ENCODE measurements around the gene ATP11A.

The ATP11A gene

GRCh38 chr13:112894423-112894672, 204.5 kb downstream of the ATP11A start:
- no peaks in the 10 kb centered on the region for H3K27me3 ChIP-seq (ENCODE audit: insufficient read depth, low read depth)
- H3K4me1 ChIP-seq (ENCODE audit: low read depth, poor library complexity, severe bottlenecking): no peaks in the 10 kb centered on the region
- peak overlapping the region; percentile 30; the same call in 1 of the 2 replicates for H2AFZ ChIP-seq (ENCODE audit: low read depth)
- no peak for TF ChIP-seq CTCF (conservative IDR thresholded peaks at IDR 0.05; ENCODE audit: low read depth, low read length)
- no peak overlapping the region for H3K4me2 ChIP-seq
- H3K9ac ChIP-seq: no peak overlapping the region
- H3K79me2 ChIP-seq (ENCODE audit: insufficient read depth, low read depth): no peaks in the 10 kb centered on the region
- H3K4me3 ChIP-seq (IDR thresholded peaks at IDR 0.05; ENCODE audit: insufficient read depth, low read depth, low read length): no peak overlapping the region
- H3K27ac ChIP-seq: no peak overlapping the region
- H4K20me1 ChIP-seq (ENCODE audit: insufficient read depth): no peaks in the 10 kb centered on the region
- H3K36me3 ChIP-seq (ENCODE audit: insufficient read depth): no peaks in the 10 kb centered on the region

- Histone ChIP-seq H3K9ac (no peak overlapping the region), H4K20me1 (ENCODE audit: insufficient read depth) (no peaks in the 10 kb centered on the region), H3K4me1 (ENCODE audit: low read depth, poor library complexity, severe bottlenecking) (no peaks in the 10 kb centered on the region), H3K4me2 (no peak overlapping the region), H3K36me3 (ENCODE audit: insufficient read depth) (no peaks in the 10 kb centered on the region), H2AFZ (ENCODE audit: low read depth) (peak overlapping the region; percentile 30; the same call in 1 of the 2 replicates), H3K27ac (no peak overlapping the region), H3K79me2 (ENCODE audit: insufficient read depth, low read depth) (no peaks in the 10 kb centered on the region), H3K4me3 (IDR thresholded peaks at IDR 0.05; ENCODE audit: insufficient read depth, low read depth, low read length) (no peak overlapping the region), H3K27me3 (ENCODE audit: insufficient read depth, low read depth) (no peaks in the 10 kb centered on the region)
- TF ChIP-seq CTCF (conservative IDR thresholded peaks at IDR 0.05; ENCODE audit: low read depth, low read length): no peak
Measured at GRCh38 chr13:112894673-112895481, 205.0 kb downstream of the ATP11A start.

GRCh38 chr13:112895521-112896465, 206.0 kb downstream of the ATP11A start:
- Histone ChIP-seq H3K36me3 (ENCODE audit: insufficient read depth) (no peaks in the 10 kb centered on the region), H2AFZ (ENCODE audit: low read depth) (no peak overlapping the region), H3K4me3 (IDR thresholded peaks at IDR 0.05; ENCODE audit: insufficient read depth, low read depth, low read length) (no peak overlapping the region), H3K27ac (no peak overlapping the region), H4K20me1 (ENCODE audit: insufficient read depth) (no peaks in the 10 kb centered on the region), H3K79me2 (ENCODE audit: insufficient read depth, low read depth) (no peaks in the 10 kb centered on the region), H3K4me2 (no peak overlapping the region), H3K9ac (no peak overlapping the region), H3K27me3 (ENCODE audit: insufficient read depth, low read depth) (no peaks in the 10 kb centered on the region), H3K4me1 (ENCODE audit: low read depth, poor library complexity, severe bottlenecking) (no peaks in the 10 kb centered on the region)
- TF ChIP-seq CTCF (conservative IDR thresholded peaks at IDR 0.05; ENCODE audit: low read depth, low read length): no peak

- no peak for TF ChIP-seq CTCF (conservative IDR thresholded peaks at IDR 0.05; ENCODE audit: low read depth, low read length)
- no peak overlapping the region for H3K4me2 ChIP-seq
- H3K4me3 ChIP-seq (IDR thresholded peaks at IDR 0.05; ENCODE audit: insufficient read depth, low read depth, low read length): no peak overlapping the region
- H3K4me1 ChIP-seq (ENCODE audit: low read depth, poor library complexity, severe bottlenecking): no peaks in the 10 kb centered on the region
- H3K79me2 ChIP-seq (ENCODE audit: insufficient read depth, low read depth): no peaks in the 10 kb centered on the region
- no peaks in the 10 kb centered on the region for H3K27me3 ChIP-seq (ENCODE audit: insufficient read depth, low read depth)
- no peaks in the 10 kb centered on the region for H4K20me1 ChIP-seq (ENCODE audit: insufficient read depth)
- no peak overlapping the region for H2AFZ ChIP-seq (ENCODE audit: low read depth)
- H3K27ac ChIP-seq: no peak overlapping the region
- H3K9ac ChIP-seq: no peak overlapping the region
- no peaks in the 10 kb centered on the region for H3K36me3 ChIP-seq (ENCODE audit: insufficient read depth)
Measured at GRCh38 chr13:112896736-112897602, 207.1 kb downstream of the ATP11A start.
